Gastrocnemius medialis (tissue), 4 donors: ENCODE data around the gene MMP12.

Experiments used
- POLR2A ChIP-seq, 2 donors: fragments of 450-650 bp; IDR thresholded peaks; one replicate each; pipeline ENCODE4 v1.6.1; 2017; ENCODE audit warnings: antibody characterized with exemption in 2 of 2, mild to moderate bottlenecking in 2 of 2, moderate library complexity in 2 of 2
- TF ChIP-seq, protein P1 (sequence below), 5 experiments: fragments of 450-650 bp in 3 of 5; fragments of 200-600 bp in 2 of 5; sonication (generic) in 2 of 5; IDR thresholded peaks in 4 of 5; conservative IDR thresholded peaks in 1 of 5; 1 replicate in 4 of 5; 2 replicates in 1 of 5; pipeline ENCODE4 v1.5.1; 2016 to 2019; ENCODE audit warnings: antibody characterized with exemption in 5 of 5, mild to moderate bottlenecking in 3 of 5, moderate library complexity in 3 of 5

- TF ChIP-seq, protein P1, sequence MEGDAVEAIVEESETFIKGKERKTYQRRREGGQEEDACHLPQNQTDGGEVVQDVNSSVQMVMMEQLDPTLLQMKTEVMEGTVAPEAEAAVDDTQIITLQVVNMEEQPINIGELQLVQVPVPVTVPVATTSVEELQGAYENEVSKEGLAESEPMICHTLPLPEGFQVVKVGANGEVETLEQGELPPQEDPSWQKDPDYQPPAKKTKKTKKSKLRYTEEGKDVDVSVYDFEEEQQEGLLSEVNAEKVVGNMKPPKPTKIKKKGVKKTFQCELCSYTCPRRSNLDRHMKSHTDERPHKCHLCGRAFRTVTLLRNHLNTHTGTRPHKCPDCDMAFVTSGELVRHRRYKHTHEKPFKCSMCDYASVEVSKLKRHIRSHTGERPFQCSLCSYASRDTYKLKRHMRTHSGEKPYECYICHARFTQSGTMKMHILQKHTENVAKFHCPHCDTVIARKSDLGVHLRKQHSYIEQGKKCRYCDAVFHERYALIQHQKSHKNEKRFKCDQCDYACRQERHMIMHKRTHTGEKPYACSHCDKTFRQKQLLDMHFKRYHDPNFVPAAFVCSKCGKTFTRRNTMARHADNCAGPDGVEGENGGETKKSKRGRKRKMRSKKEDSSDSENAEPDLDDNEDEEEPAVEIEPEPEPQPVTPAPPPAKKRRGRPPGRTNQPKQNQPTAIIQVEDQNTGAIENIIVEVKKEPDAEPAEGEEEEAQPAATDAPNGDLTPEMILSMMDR (IDR thresholded peaks at IDR 0.05 in 4 of 5, conservative IDR thresholded peaks at IDR 0.05 in 1 of 5) = no peak
- no peak for TF ChIP-seq POLR2A (IDR thresholded peaks at IDR 0.05)
These were observed 23.6 kb downstream of the MMP12 start for GRCh38 chr11:102850973-102851745.
